ENCODE results near the gene PJA2. TPM values are rescaled to one million over a fixed set of nuclear protein-coding genes. Genes with fewer than 3 reads are reported as not detected.

Gene PJA2
- total RNA-seq, 1 experiment from 2014 or later = 54.4 TPM

GRCh38 chr5:109316634-109317033 lies 93.1 kb downstream of the PJA2 start:
- H3K4me3 Mint-ChIP-seq (ENCODE audit: unreplicated experiment) = no peak overlapping the region
- intact Hi-C loops (cut with micrococcal nuclease) = no loop called here
- ChIA-PET POLR2A (interaction anchor here (0.6 to 1.1 kb wide), 2 partner anchors 196 to 588 kb away, joined by 3 read pairs; no protein-coding TSS in a partner anchor), CTCF (no interaction called here)
- BruUV-seq (replicated peaks) = no TSS peak
- H3K36me3 Mint-ChIP-seq (ENCODE audit: insufficient read depth, unreplicated experiment) = no peaks in the 10 kb centered on the region
- no peak overlapping the region for H3K27ac Mint-ChIP-seq (ENCODE audit: low read depth, unreplicated experiment)
- no peaks in the 10 kb centered on the region for H3K27me3 Mint-ChIP-seq (ENCODE audit: insufficient read depth, unreplicated experiment)
- no peaks in the 10 kb centered on the region for H3K9me3 Mint-ChIP-seq (ENCODE audit: unreplicated experiment)
- no peak for TF ChIP-seq CTCF (IDR thresholded peaks at IDR 0.05; ENCODE audit: unreplicated experiment)
- peaks cover 14% of the 10 kb centered on the region for H3K4me1 Mint-ChIP-seq (ENCODE audit: insufficient read depth, unreplicated experiment)
- DNase-seq (ENCODE audit: unreplicated experiment) = peak; percentile 36

DNA sequence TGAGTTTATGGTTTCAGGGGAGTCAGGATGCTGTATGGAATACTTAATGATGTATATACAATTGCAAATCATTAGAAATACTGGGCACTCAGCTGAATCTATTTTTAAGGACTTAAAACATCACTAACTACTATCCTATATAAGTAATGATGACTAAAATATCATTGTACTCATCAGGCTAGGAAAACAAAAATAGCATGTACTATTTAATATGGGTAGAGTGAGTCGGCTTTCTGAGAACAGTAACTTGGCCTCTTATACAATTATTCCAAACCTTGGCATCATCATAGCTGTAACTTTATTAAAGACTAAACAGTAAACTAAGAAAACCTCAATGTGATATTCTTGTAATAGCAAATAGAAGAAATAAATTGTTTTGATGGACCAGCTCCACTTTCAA lies 94.5 kb downstream of the PJA2 start:
- TF ChIP-seq CTCF (IDR thresholded peaks at IDR 0.05; ENCODE audit: unreplicated experiment) = no peak
- BruUV-seq (replicated peaks) = no TSS peak
- CTCF ChIA-PET = interaction anchor here (0.5 to 0.6 kb wide), 2 partner anchors 65 to 414 kb away, joined by 3 to 5 read pairs; no protein-coding TSS in a partner anchor
- POLR2A ChIA-PET = interaction anchor here (0.6 kb wide), 2 partner anchors 101 to 193 kb away, joined by 3 to 4 read pairs; no protein-coding TSS in a partner anchor
- no peaks in the 10 kb centered on the region for H3K9me3 Mint-ChIP-seq (ENCODE audit: unreplicated experiment)
- peaks cover 14% of the 10 kb centered on the region for H3K4me1 Mint-ChIP-seq (ENCODE audit: insufficient read depth, unreplicated experiment)
- intact Hi-C loops (cut with micrococcal nuclease) = no loop called here
- H3K27ac Mint-ChIP-seq (ENCODE audit: low read depth, unreplicated experiment) = no peak overlapping the region
- no peak for DNase-seq (ENCODE audit: unreplicated experiment)
- H3K36me3 Mint-ChIP-seq (ENCODE audit: insufficient read depth, unreplicated experiment) = no peaks in the 10 kb centered on the region
- no peaks in the 10 kb centered on the region for H3K27me3 Mint-ChIP-seq (ENCODE audit: insufficient read depth, unreplicated experiment)
- no peak overlapping the region for H3K4me3 Mint-ChIP-seq (ENCODE audit: unreplicated experiment)

- peaks cover 6% of the 10 kb centered on the region for H3K4me1 Mint-ChIP-seq (ENCODE audit: insufficient read depth, unreplicated experiment)
Measured at GRCh38 chr5:109313127-109313526, 96.6 kb downstream of the PJA2 start.

GRCh38 chr5:109312695-109313094 lies 97.1 kb downstream of the PJA2 start:
- no peaks in the 10 kb centered on the region for H3K36me3 Mint-ChIP-seq (ENCODE audit: insufficient read depth, unreplicated experiment)
- TF ChIP-seq CTCF (IDR thresholded peaks at IDR 0.05; ENCODE audit: unreplicated experiment) = no peak
- ChIA-PET POLR2A (no interaction called here), CTCF (no interaction called here)
- no peak overlapping the region for H3K27ac Mint-ChIP-seq (ENCODE audit: low read depth, unreplicated experiment)
- no peaks in the 10 kb centered on the region for H3K27me3 Mint-ChIP-seq (ENCODE audit: insufficient read depth, unreplicated experiment)
- intact Hi-C loops (cut with micrococcal nuclease) = no loop called here
- peaks cover 6% of the 10 kb centered on the region for H3K4me1 Mint-ChIP-seq (ENCODE audit: insufficient read depth, unreplicated experiment)
- H3K9me3 Mint-ChIP-seq (ENCODE audit: unreplicated experiment) = no peaks in the 10 kb centered on the region
- no peak overlapping the region for H3K4me3 Mint-ChIP-seq (ENCODE audit: unreplicated experiment)
- no TSS peak for BruUV-seq (replicated peaks)
- DNase-seq (ENCODE audit: unreplicated experiment) = no peak

More at GRCh38 chr5:109313127-109313526, 96.6 kb downstream of the PJA2 start:
- H3K27me3 Mint-ChIP-seq (ENCODE audit: insufficient read depth, unreplicated experiment) = no peaks in the 10 kb centered on the region
- H3K9me3 Mint-ChIP-seq (ENCODE audit: unreplicated experiment) = no peaks in the 10 kb centered on the region
- DNase-seq (ENCODE audit: unreplicated experiment) = no peak
- no peak overlapping the region for H3K27ac Mint-ChIP-seq (ENCODE audit: low read depth, unreplicated experiment)
- CTCF ChIA-PET = no interaction called here
- POLR2A ChIA-PET = interaction anchor here (0.9 kb wide), 1 partner anchor 7 kb away, joined by 3 read pairs; no protein-coding TSS in a partner anchor
- no peak for TF ChIP-seq CTCF (IDR thresholded peaks at IDR 0.05; ENCODE audit: unreplicated experiment)
- H3K4me3 Mint-ChIP-seq (ENCODE audit: unreplicated experiment) = no peak overlapping the region
- no TSS peak for BruUV-seq (replicated peaks)
- intact Hi-C loops (cut with micrococcal nuclease) = no loop called here
- no peaks in the 10 kb centered on the region for H3K36me3 Mint-ChIP-seq (ENCODE audit: insufficient read depth, unreplicated experiment)
